Measurements from ENCODE around the gene WDFY3.

GRCh38 chr4:84948056-84948455 is 18.4 kb downstream of the WDFY3 start:
- TF ChIP-seq POLR2A (IDR thresholded peaks at IDR 0.05) (no peak), POLR2AphosphoS5 (IDR thresholded peaks at IDR 0.05) (no peak)
- TF ChIP-seq, protein P1, sequence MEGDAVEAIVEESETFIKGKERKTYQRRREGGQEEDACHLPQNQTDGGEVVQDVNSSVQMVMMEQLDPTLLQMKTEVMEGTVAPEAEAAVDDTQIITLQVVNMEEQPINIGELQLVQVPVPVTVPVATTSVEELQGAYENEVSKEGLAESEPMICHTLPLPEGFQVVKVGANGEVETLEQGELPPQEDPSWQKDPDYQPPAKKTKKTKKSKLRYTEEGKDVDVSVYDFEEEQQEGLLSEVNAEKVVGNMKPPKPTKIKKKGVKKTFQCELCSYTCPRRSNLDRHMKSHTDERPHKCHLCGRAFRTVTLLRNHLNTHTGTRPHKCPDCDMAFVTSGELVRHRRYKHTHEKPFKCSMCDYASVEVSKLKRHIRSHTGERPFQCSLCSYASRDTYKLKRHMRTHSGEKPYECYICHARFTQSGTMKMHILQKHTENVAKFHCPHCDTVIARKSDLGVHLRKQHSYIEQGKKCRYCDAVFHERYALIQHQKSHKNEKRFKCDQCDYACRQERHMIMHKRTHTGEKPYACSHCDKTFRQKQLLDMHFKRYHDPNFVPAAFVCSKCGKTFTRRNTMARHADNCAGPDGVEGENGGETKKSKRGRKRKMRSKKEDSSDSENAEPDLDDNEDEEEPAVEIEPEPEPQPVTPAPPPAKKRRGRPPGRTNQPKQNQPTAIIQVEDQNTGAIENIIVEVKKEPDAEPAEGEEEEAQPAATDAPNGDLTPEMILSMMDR (IDR thresholded peaks at IDR 0.05 in 8 of 11, conservative IDR thresholded peaks at IDR 0.05 in 3 of 11), result no peak

Data from spleen (tissue), 7 donors.